GM12864 (cell line): ENCODE results near the gene ZBTB21.
A peak's percentile ranks its signal among the peaks of the same experiment; 100 is the strongest.

ENCODE experiments used
- DNase-seq: peaks from one replicate; pipeline ENCODE4 v3.0.0-alpha.2; 2011; ENCODE audit warnings: low read depth
- H3K4me3 ChIP-seq: 2 replicates; pipeline ENCODE4 v1.5.1; 2011; ENCODE audit warnings: mild to moderate bottlenecking, low read depth, low read length, control low read depth
- TF ChIP-seq, protein P1 (sequence below): IDR thresholded peaks from 2 replicates; pipeline ENCODE4 v1.5.1; 2011; ENCODE audit warnings: low read depth, mild to moderate bottlenecking, moderate library complexity, low read length, control low read depth, inconsistent platforms; ENCODE audit errors: missing control alignments

ZBTB21 gene

DNA sequence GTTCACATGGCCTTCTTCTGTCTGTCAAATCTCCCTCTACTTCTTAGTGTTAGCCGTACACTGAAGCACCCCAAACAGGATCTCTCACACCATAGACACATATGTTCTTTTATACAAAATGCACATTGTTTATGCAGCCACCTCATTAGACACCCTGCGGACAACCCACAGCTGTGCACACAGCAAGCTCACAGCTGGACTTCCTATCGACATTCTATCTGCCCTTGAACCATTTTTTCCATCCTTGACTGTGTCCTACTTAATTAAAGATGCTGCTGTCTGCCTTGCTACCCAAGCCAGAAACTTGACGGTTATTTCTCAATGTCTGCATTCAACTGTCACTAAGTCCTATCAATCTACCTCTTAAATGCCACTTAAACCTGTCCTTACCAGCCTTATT is 3.2 kb upstream of the ZBTB21 start:
- no peak overlapping the region for H3K4me3 ChIP-seq
- TF ChIP-seq, protein P1, sequence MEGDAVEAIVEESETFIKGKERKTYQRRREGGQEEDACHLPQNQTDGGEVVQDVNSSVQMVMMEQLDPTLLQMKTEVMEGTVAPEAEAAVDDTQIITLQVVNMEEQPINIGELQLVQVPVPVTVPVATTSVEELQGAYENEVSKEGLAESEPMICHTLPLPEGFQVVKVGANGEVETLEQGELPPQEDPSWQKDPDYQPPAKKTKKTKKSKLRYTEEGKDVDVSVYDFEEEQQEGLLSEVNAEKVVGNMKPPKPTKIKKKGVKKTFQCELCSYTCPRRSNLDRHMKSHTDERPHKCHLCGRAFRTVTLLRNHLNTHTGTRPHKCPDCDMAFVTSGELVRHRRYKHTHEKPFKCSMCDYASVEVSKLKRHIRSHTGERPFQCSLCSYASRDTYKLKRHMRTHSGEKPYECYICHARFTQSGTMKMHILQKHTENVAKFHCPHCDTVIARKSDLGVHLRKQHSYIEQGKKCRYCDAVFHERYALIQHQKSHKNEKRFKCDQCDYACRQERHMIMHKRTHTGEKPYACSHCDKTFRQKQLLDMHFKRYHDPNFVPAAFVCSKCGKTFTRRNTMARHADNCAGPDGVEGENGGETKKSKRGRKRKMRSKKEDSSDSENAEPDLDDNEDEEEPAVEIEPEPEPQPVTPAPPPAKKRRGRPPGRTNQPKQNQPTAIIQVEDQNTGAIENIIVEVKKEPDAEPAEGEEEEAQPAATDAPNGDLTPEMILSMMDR: no peak
- DNase-seq: no peak

DNA sequence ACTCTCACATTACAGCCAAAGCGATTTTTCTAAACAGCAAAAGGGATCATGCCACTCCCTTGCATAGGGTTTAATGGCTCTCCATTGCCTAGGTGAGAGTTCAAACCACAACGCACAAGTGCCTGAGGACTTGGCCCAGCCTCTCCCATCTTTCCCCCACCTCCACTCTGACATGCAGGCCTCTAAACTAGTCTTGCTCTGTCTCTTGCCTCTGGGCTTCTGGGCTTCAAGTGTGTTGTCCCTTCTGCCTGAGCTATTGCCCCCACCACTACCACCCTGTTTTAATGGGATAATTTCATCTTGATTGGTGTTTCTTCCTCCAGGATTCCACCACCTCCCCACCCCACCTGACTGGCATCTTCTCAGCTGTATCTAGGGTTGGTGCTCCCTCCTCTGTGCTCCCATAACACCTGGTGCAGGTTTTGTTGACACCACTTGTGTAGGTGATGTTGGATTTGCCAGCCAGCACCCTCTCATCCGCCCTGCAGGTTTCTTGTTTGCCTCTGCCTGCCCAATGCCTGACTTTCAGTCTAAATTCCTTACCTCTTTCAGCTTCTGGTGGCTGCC is 2.7 kb upstream of the ZBTB21 start:
- DNase-seq: no peak
- TF ChIP-seq, protein P1: no peak
- H3K4me3 ChIP-seq: no peak overlapping the region

DNA sequence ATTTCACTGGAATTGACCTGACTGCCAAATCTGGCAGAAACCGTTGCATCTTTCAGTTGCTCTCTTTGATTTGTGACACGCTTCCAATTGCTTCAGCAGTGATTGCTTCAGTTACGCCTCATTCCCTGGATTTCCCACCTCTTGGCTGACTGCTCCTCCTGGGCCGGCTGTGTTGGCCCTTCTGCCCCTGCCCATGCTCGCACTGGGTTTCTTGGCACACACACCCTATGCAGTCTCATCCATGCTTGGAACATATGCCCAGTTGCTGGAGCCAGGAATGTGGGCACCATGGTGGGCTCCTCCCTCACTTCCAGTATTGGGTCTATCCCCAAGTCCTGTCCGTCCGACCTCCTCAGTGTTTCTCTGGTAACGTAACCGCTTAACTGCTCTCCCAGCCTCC is 2.2 kb upstream of the ZBTB21 start:
- H3K4me3 ChIP-seq: no peak overlapping the region
- no peak for DNase-seq
- TF ChIP-seq, protein P1: no peak

DNA sequence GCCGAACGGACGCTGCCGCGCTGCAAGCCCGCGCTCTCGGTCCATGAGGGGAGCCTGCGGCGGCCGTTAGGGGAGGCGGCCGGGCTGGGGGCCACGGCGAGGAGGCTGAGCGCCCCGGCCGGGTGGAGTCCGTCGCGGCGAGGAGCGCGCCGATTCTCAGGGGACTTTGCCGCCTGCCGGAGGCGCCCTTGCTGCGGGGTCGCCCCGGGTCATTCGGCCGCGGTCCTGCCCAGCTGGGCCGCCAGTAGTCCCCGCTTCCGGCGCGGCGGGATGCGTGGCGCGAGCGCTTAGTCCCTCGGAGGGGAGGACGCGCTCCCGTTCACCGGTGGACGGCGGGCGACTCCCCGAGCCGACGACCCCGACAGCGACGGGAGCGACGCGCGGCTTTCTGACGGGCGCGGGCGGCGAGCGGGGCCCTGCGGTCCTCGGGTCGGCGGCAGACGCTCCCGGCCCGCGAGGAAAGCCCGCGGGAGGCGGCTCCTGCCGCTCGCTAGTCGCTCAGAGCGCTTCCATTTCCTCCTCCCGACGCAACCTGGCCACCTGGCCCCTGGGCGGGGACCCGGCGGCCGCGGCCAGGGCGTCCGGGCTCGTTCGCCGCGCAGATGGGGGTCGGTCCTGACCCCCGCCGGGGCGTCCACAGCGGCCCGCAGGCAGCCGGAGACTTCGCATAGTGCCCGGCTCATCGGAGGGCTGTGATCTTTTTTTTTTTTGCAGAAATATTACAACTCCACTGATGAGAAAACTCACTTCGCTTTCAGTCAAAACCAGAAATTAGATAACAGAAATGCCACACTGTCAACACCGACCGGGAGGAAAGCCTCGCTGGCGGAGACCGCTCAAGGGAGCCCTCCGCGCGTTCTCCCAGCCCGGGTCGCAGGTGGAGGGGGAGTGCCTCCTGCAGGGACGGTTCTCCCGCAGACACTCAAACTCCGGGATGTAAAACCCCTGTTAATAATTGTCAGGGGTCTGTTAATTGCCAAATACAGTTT is 641 bp upstream of the ZBTB21 start:
- no peak for DNase-seq
- peak overlapping the region; percentile 86 for H3K4me3 ChIP-seq
- TF ChIP-seq, protein P1: no peak

DNA sequence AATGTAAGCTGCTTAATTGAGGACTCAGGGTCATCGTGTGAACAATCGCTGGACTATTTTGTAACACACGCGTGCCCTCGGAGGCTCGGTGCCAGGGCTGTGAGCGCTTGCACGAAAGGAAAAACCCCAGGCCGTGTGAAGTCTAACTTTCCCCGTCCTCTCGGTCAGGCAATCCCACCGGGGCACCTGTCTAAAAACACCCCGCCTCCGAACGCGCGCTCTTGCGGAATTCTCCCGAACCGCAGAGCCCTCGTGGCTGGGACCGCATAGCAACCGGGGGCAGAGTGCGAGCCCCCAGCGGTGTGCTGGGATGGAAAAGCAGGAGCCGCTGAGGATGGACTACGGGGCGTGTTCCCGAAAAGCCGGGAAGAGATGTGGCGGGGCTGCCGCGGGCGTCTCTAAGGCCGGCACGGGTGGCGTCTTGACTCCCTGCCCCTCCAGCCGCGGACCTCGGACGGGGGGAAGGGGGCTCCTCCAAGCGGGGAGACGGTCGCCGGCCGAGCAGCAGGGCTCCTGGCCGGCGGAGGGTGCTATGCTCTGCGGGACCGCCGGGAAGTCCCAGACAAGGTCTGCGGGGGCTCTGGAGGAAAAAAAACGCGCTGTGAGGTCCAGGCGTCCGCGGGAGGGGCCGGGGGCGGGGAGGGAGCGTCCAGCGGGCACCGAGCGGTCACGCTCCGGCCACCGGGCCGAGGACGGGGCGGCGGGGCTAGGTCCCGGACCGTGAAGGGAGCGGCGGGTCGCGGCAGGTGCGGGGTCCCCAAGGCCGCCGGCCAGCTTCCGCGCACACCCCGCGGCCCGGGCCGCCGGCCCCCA is 936 bp downstream of the ZBTB21 start:
- TF ChIP-seq, protein P1: peak; percentile 29

DNA sequence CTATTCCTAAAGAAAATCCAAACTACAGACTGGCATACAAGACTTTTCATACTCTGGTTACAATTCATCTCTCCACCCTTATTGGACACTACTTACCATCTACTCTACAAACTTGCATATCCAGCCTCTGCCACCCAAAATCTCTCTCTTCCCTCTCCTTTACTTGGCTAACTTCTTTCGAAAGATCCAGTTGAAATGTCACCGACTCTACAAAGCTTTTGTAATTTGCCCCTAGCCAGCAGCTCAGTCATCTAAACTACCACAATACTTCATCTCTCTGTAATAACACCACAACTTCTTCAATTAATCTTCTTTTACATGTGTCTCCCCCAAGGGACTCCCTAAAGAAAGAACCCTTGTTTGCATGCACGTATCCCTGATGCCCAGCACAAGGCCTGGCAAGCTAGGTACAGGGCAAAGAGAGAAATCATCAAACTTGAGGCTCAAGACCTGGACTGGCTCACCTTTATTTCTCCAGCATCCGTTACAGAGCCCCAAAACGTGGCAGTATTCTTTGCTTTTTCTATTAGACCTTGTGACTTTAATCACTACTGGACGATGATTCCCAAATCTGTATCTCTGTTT is 2.7 kb downstream of the ZBTB21 start:
- H3K4me3 ChIP-seq: no peak overlapping the region
- TF ChIP-seq, protein P1: no peak
- no peak for DNase-seq

More for the DNA sequence above, 936 bp downstream of the ZBTB21 start:
- DNase-seq: peak; percentile 49
- H3K4me3 ChIP-seq: peak overlapping the region; percentile 86
